OCI-LY3 (cell line): Measurements from ENCODE around the gene ELOVL7.

ENCODE experiments used
- EZH2phosphoT487 ChIP-seq: fragments of 200-600 bp; shearing (Covaris generic); IDR thresholded peaks from 2 replicates; pipeline ENCODE4 v1.6.1; 2018; ENCODE audit warnings: antibody characterized with exemption, mixed run types, low read depth
- TF ChIP-seq, protein P1 (sequence below): fragments of 200-600, 300-600 bp; sonication (generic); IDR thresholded peaks from 2 replicates; pipeline ENCODE4 v1.5.1; 2014; ENCODE audit warnings: antibody characterized with exemption, low read length, low read depth

DNA sequence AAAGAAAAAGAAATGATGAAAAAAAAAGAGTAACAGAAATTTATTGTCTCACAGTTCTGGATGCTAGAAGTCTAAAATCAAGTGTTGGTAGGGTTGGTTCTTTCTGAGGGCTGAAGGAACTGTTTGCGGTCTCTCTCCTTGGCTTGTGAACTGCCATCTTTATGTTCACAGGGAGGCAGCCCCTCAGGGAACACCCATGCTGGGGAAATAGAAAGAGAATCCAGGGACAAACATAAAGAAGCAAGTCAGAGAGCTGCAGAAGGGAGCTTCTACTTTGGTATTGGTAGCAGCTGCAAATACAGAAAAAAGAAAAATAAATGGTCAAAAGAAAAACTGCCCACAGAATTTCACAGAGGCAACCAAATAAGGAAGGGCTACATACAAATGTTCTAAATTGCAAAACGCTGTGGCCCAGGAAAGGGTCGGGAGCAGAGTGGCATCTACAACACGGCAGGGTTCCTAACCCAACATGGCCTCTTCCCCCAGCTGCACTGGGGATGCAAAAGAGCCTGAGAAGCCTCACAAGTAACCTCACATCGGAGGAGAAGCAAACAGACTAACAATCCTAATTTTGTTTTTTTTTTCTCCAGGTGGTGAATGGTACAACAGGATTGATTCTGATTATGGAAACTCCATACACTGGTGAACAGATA, 37.4 kb downstream of the ELOVL7 start:
- TF ChIP-seq, protein P1, sequence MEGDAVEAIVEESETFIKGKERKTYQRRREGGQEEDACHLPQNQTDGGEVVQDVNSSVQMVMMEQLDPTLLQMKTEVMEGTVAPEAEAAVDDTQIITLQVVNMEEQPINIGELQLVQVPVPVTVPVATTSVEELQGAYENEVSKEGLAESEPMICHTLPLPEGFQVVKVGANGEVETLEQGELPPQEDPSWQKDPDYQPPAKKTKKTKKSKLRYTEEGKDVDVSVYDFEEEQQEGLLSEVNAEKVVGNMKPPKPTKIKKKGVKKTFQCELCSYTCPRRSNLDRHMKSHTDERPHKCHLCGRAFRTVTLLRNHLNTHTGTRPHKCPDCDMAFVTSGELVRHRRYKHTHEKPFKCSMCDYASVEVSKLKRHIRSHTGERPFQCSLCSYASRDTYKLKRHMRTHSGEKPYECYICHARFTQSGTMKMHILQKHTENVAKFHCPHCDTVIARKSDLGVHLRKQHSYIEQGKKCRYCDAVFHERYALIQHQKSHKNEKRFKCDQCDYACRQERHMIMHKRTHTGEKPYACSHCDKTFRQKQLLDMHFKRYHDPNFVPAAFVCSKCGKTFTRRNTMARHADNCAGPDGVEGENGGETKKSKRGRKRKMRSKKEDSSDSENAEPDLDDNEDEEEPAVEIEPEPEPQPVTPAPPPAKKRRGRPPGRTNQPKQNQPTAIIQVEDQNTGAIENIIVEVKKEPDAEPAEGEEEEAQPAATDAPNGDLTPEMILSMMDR: no peak
- TF ChIP-seq EZH2phosphoT487: no peak
